ENCODE measurements around the gene GDF10. TPM values are rescaled to one million over a fixed set of nuclear protein-coding genes. Genes with fewer than 3 reads are reported as not detected.

Gene GDF10
- total and polyA plus RNA-seq, 2 of the 13 experiments (the other 11 are each of a cell fraction or from before 2014, with no cell fraction given): 0.03 TPM; not detected in 1

- TF ChIP-seq CCAR2 (optimal IDR thresholded peaks at IDR 0.05; ENCODE audit: low read depth, low read length) (no peak), ISX (CRISPR knock-in tag; conservative IDR thresholded peaks at IDR 0.05) (no peak), ZFYVE20 (CRISPR knock-in tag; IDR thresholded peaks at IDR 0.05; ENCODE audit: borderline replicate concordance, low read depth) (no peak), PAWR (CRISPR knock-in tag; IDR thresholded peaks at IDR 0.05; ENCODE audit: borderline replicate concordance) (no peak), LCORL (IDR thresholded peaks at IDR 0.05) (no peak), LCORL (CRISPR knock-in tag; IDR thresholded peaks at IDR 0.05) (no peak), ELF4 (CRISPR knock-in tag; IDR thresholded peaks at IDR 0.05; ENCODE audit: borderline replicate concordance) (no peak), ZNF841 (CRISPR knock-in tag; IDR thresholded peaks at IDR 0.05; ENCODE audit: borderline replicate concordance) (no peak), ZNF562 (CRISPR knock-in tag; IDR thresholded peaks at IDR 0.05; ENCODE audit: borderline replicate concordance) (no peak), SNAPC5 (CRISPR knock-in tag; IDR thresholded peaks at IDR 0.05; ENCODE audit: borderline replicate concordance) (no peak), TFDP2 (CRISPR knock-in tag; IDR thresholded peaks at IDR 0.05) (no peak)
These were observed 42.4 kb upstream of the GDF10 start (continued) for GRCh38 chr10:47257396-47258120.

- H3K27ac ChIP-seq (ENCODE audit: extremely low read length, insufficient read depth, low read length): no peak overlapping the region
- no peaks in the 10 kb centered on the region for H4K20me1 ChIP-seq (ENCODE audit: insufficient read depth, low read length)
- no peak overlapping the region for H3K9ac ChIP-seq (ENCODE audit: insufficient read depth, low read depth, low read length)
- H2AFZ ChIP-seq (ENCODE audit: low read length): no peak overlapping the region
- H3K4me3 ChIP-seq (replicated peaks in 1 of 3; ENCODE audit: insufficient read depth in 1 of 3, low read depth in 2 of 3, low read length in 3 of 3): no peak overlapping the region
- WGBS (ENCODE audit: low lambda C conversion rate): 31% methylated on average over 3 of the region's 3 CpGs
- TF ChIP-seq CSRNP2 (CRISPR knock-in tag; conservative IDR thresholded peaks at IDR 0.05; ENCODE audit: low read depth) (no peak), ZNF282 (IDR thresholded peaks at IDR 0.05; ENCODE audit: partially characterized antibody) (no peak), ELF1 (CRISPR knock-in tag; IDR thresholded peaks at IDR 0.05) (no peak), ASH2L (IDR thresholded peaks at IDR 0.05; ENCODE audit: insufficient read length, low read depth, low read length) (no peak)
- DNase-seq (ENCODE audit: low spot score) (no peak), ATAC-seq (no peak), FAIRE-seq (no peak)
- H3K36me3 ChIP-seq (replicated peaks in 1 of 2; ENCODE audit: control insufficient read depth in 1 of 2, insufficient read depth in 2 of 2, low read length in 2 of 2): no peaks in the 10 kb centered on the region
- no peaks in the 10 kb centered on the region for H3K79me2 ChIP-seq (ENCODE audit: insufficient read depth, low read length)
- H3K4me2 ChIP-seq (ENCODE audit: low read depth, low read length): no peak overlapping the region
- BruUV-seq (replicated peaks): no TSS peak
- CTCF ChIA-PET (ENCODE audit: low intra/inter-chr PET ratio, low total read pairs): no interaction called here
- H3K4me1 ChIP-seq (ENCODE audit: insufficient read depth, low read length): no peaks in the 10 kb centered on the region
- intact Hi-C loops (cut with micrococcal nuclease; ENCODE audit: unreplicated experiment) (no loop called here), in situ Hi-C loops (cut with HindIII; ENCODE audit: extremely low pct_ligation_motif_present, low pct_unique_long_range_greater_than_20kb) (no loop called here)
- POLR2A ChIA-PET: no interaction called here
- H3K27me3 ChIP-seq (ENCODE audit: control insufficient read depth in 1 of 2, insufficient read depth in 2 of 2, low read length in 2 of 2): peaks cover 0 to 3% of the 10 kb centered on the region in 2 experiments; a peak in 2 of 5 replicates
- no peaks in the 10 kb centered on the region for H3K9me3 ChIP-seq (ENCODE audit: low read length)
These were observed 41.1 kb upstream of the GDF10 start for GRCh38 chr10:47258921-47259320.

Measured in HepG2 (cell line).